Measurements from ENCODE around the gene PGAP1.

Gene PGAP1

GRCh38 chr2:196792865-196793264 is 133.6 kb downstream of the PGAP1 start:
- no peak for DNase-seq

DNA sequence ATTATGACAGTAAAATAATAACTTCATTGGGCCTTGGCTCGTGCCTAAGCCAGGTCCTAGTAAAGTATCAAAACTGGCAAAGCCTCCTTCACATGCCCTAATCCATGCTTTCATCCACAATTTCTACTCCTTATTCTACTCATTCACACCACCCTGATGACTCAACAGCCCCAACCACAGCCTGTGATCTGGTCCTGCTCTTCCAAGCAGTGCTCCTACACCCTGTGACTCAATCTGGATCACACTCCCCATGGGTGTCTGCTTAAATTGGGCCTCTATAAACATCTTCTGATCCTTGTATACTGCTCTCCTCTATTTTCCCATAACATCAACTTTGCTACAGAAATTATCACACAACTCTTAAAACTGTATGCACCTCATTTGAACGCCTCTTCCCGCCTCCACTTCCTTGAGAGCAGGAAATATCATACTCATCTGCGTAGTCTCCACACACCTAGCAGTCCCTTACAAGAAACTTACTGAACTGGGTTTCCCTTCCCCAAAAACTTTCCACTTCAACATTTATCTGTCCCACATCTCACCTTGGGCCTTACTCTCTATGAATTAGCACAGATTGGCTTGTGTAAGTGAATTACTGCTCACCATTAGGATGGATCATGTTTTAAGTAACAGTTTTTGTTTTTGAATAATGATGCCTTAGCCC is 142.9 kb downstream of the PGAP1 start:
- no peak for DNase-seq

Data from CD4-positive, alpha-beta T cell treated with Interleukin-4 for 1 hour (primary cell).